Hepatic stellate cell (primary cell): ENCODE data around the gene PPP1R15B.

Experiments
- DNase-seq: peaks from one replicate; pipeline ENCODE4 v3.0.0; 2011; ENCODE audit warnings: low spot score

Gene PPP1R15B

DNA sequence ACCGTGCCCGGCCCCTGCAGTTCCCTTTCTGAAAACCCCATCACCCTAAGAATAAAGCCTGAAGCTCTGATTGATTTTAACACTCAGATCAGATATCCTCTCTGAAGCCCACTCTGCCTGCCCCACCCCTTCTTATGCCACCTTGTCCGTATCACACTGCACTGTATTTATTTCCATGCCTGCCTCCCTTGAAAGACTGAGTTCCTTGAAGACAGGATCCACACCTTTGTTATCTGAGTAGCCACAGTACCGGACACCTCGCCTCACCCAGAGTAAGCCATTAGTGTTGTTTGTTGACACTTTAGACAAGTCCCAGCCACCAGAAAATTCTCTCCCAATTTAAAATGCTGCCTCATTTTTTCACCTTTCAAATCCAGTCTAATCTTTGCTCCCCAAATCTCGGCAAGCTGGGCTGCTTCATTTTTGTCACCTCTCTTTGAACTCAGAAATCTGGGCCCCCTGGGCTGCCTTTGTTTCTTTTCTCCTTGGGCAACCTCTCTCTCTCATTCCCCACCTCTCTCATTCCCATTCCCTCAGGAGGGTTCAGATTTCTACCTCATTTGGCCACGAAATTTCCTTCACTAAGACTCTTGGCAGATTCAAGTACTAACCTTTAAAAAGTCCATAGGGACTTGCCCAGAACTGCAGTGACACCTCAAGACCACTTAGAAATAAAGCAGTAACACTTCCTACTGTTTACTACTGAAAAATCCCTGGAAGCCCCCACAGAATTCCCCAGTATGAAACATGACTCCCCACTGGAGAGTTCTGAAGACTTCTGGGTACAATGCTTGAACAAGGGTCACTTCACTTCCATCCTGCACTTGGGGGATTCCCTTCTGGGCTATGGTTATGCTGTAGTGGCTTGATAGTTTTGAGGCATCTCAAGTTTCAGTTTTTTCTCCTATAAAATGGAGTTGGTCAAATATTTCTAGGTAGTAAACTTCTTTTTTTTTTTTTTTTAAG is 8.7 kb upstream of the PPP1R15B start:
- no peak for DNase-seq

DNA sequence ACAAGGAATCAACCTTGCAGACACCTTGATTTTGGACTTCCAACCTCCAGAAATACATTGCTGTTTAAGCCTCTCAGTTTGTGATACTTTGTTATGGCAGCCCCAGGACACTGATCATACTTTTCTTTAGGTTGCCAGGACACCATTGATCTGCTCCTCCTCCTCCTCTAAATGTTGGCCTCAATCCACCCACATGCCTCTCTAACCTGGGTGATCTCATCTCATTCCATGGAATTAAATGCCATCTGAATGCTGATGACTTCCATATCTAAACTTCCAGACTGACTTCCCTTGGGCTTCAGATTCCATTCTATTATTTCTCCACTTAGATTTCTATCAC is 7.4 kb upstream of the PPP1R15B start:
- DNase-seq: no peak

DNA sequence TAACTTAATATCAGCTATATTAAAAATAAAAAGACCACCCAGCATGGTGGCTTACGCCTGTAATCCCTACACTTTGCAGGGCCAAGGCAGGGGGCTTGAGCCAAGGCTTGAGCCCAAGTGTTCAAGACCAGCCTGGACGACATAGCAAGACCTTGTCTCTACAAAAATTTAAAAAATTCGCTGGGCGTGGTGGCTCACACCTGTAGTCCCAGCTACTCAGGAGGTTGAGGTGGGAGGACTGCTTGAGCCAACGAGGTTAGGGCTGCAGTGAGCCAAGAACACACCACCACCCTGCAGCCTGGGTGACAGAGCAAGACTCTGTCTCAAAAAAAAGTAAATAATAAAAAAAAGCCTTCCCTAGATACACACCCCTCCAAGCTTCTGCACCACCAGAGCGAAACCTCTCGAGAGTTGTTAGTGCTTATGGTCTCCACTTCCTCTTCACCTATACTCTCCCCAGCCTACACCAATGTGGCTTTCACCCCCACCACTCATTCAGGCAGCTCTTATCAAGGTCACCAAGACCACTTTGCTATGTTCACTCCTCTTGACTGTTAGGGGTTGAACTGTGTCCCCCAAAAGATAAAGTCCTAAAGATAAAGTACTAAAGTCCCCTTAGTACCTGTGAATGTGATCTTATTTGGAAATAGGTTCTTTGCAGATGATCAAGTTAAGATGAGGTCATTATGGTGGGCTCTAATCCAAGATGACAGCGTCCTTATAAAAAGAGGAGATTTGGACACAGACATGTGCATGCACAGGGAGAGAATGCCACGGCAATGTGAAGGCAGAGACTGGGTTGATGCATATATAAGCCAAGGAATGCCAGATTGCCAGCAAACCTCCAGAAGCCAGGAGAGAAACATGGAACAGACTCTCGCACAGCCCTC is 6.8 kb upstream of the PPP1R15B start:
- DNase-seq: no peak

DNA sequence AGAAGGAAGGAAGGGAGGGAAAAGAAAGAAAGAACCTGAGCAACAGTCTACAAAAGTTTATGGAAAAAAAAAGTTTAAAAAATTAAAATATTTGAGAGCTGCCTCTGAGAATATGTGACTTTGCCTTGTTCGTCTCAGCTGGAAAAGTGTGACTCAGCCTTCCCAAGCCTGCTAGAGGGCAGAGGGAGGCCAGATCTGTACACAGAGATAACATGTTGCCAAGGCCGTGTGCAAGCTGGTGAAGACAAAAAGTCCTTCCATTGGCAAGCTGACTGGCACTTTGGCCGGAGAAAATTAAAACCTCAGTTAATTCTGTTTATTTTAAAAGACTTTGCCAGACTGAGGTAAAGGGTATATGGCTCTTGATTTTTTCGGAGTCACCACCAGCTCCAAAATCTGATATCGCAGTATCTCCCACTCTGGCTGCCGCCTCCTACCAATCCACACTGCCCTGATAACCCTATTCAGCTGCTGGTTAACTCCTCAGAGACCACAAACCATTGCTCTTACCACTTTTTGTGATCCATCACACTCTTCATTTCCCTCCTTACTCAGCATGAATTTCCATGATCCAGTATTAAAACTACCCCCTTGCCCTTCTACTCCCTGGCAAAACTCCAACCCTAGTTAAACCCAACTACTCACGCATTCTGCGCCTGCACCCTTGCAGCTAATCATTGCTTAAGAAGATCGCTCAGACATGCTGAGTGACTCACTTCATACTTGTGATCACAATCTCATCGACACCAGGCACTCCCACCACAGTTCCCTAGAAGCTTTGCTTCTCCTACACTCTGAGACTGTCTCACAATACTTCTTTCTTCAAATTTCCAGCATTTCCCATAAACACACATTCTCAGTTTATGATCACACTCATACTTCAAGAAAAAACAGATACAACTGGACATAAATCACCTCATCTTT is 5.7 kb upstream of the PPP1R15B start:
- peak; percentile 83 for DNase-seq

DNA sequence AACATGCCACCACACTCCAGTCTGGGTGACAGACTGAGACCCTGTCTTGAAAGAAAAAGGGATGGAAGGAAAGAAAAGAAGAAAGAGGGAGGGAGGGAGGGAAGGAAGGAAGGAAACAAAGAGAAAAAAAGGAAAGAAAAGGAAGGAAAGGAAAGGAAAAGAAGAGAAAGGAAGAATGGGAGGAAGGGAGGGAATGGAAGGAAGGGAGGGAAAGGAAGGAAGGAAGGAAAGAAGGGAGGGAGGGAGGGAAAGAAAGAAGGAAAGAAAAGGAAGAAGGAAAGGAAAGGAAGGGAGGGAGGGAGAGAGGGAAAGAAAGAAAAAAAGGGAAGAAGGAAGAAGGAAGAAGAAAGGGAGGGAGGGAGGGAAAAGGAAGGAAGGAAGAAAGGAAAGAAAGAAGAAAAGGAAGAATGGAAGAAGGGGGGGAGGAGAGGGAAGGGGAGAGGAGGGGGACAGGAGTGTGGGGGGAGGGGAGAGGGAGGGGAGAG is 5.0 kb upstream of the PPP1R15B start:
- DNase-seq: no peak

DNA sequence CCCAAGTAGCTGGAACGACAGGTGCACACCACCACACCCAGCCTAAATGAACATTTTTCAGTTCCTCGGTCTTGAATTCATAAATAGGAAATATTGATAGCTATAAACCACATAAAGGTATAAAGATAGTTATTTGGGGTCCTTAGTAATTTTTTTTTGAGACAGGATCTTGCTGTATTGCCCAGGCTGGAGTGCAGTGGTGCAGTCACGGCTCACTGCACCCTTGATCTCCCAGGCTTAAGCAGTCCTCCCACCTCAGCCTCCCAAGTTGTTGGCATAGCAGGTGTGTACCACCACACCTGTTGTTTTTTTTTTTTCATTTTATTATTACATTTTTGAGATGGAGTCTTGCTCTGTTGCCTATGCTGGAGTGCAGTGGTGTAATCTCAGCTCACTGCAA is 3.7 kb upstream of the PPP1R15B start:
- no peak for DNase-seq

DNA sequence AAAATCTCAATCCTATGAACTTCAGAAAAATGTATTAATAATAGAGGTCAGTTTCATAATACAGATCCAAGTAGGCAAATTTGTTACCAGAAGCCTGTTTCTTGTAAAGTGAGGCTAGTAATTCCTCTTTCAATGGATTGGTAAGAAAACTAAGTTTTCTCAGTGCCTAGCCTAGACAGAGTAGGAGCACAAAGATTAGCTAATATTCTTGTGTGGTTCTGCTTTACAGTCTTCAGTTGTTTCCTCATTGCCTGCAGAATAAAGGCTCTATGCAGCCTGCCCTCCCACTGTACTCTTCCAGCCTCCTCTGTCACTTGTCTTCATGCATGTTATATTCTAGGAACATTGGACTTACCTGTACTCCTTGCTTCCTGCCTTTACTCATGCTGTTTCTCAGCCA is 2.4 kb upstream of the PPP1R15B start:
- no peak for DNase-seq

DNA sequence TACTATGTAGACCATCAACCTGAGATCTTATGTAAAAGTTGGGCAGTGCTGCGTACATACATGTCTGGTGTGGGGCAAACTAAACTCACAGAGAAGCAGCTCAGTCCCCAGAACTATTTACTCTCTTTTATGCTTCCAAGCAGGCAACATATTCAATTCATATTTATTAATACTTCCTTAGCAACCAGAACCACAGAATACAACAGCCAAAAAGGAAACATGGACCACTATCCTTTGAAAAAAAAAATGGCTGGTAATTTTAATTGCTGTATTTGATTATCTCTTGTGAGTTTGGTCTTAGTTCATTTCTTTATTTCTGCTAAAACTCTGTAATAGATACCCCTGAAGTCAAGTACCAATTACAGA is 1.5 kb upstream of the PPP1R15B start:
- DNase-seq: no peak

DNA sequence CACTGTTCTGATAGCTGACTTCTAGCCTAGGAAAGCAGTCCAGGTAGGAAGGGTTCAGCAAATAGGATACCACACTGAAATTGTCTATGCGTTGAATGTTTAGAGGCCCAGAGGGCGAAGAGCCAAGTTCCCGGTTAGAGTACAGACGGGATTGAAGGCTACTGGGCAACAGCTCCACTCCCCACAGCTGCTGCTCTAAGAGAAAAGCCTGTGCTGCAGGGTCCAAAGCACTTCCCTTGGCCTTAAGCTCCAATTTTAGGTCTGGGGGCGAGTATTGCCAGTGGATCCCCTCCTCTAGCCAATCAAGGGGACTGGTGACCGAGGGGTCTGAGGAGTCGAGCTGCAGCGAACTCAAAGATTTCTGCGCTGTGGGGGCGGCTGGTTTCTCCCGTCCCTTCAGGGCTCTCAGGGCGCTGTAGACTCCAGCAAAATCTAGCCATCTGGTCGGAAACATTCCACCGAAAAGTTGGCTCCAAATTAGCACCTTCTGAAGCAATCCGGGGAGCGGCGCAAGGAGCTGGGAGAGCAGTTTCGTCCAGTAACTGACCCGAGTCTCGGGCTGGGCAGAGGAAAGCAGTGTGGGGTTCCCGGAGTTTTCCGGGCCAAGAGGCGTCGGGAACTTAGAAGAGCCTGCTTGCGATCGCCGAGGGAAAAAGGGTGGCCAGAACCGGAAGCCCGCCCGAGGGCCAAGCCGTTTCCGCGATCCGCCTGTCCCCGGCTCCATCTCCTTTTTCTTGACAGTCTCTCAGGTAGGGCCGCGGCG is 748 bp downstream of the PPP1R15B start:
- peak; percentile 47 for DNase-seq

DNA sequence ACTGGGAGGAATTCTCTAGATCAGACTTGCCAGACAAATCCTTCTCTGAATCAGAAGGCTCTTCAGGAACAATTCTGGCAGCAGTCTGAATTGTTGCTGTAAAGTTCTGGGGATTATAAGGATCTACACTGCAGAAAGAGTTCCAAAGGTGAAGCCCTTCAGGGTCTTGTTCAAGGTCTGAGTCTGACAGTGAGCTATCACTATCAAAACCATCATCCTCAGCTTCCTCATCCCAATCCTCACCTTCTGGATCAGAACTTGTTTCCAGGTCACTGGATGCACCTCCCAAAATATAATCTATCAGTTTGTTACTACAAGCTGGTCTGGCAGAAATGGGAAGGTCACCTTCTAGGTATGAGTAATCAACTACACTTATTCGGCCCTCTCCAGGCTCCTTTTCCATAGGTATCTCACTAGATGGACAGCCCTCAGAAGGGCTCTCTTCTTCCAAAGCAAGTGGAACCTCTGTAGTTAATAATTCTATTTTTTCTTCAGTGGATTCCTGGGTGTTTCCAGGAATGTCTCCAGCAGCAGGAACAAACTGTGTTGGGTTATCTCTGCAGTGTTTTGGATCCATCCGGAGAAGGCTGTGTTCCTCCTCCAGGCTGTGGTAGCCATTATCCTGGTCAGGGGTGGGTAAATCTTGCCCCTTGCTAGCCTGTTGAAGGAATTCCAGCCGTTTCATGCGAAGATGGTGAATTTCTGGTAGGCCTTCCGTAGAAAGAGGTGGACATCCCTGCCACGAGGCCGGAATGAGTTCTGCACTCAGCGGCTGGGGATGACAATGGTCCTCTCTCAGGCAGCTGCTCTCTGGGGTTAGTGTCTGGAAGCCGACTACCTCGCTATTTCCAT is 1.6 kb downstream of the PPP1R15B start:
- no peak for DNase-seq

DNA sequence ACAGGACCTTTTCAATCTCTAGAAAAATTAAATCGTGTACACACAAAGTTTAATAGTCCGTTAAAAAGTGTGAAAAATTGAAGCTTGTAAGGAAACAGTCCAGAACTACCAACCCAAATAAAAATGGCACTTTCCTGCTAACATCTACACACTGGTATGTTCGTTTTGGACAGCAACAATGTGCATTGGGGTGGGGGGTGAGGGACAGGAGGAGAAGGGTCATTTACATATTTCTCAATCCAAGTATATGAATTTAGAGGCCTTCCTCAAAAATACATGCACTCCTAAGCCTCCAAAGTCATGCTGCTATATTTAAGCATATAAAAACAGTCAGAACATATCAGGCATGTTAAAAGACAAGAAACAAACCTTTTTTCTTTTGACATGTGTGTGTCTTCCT is 2.5 kb downstream of the PPP1R15B start:
- no peak for DNase-seq

DNA sequence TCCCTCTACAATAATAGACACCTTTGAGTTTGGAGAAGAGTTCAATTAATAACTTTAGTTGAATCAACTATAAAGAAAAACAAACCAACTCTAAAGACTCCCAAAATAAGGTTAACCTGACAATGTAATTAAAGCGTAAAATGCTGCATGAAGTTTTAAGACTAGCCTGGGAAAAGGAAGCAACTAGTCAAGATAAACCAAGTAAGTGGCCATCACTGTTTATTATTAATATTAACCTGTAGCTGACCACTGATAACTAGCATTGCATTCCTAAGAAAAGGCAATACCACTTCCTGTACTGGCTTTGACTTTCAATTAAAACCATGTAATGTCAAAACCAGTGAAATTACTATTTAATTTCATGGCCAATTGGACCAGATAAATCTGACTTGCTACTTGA is 3.0 kb downstream of the PPP1R15B start:
- DNase-seq: no peak

DNA sequence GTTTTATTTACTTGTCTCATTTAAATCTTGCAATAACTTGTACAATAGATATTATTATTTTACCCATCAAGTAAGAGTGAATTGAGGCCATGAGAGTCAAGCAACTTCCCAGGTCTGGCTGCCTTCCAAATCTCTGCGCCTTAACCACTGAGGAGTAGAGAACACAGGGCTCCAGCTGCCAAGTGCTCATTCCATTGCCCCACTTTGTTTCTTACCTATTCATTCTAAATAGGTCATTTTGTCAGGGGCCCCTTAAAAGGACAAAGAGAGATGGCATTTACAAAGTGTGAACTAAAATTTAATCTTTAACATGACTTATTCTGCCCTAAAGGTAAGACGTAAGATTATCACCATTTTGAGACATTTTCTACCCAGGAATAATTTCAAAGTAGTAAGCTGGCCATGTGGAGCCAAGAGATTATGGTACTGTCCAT is 3.5 kb downstream of the PPP1R15B start:
- DNase-seq: peak; percentile 21

DNA sequence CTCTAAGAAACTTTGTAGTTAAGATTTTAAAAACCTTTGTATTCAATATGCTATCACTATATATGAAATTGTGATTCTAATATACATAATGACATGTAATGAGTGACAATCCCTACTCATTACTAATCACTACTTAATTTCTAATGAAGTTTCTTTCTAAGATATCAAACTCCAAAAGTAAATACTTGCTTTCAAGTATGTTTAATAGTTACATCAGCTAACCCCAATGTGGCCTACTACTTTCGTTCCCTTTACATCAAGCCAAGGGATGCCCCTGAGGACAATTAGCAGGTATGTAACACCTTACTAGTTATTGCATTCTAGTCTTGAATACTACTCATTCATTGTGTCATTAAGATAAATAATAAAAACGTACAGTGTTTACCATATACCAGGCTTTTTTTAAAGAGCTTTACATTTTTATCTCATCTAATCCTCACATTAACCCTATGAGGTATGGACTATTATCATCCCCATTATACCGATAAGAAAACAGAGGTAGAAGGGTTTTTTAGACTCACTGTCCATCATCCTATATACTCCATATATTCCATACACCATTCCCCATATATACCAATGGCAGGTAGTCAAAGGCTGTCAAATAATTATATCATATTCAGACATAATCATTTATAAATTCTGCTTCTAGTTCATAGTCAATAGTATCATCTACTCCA is 4.2 kb downstream of the PPP1R15B start:
- DNase-seq: no peak

DNA sequence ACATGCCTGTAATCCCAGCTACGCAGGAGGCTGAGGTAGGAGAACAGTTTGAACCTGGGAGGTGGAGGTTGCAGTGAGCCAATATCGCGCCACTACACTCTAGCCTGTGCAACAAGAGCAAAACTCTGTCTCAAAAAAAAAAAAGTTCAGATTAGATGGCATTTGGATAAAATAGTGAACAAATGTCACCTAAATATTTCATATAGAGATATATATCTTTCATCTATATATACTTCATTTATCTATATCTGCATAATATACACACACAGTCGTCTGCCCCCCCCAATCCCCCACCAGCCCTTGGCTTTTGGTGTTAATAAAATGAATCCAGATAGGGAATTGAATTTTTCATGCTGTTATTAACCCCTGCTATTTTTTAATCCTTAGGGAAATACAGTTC is 5.0 kb downstream of the PPP1R15B start:
- DNase-seq: no peak

DNA sequence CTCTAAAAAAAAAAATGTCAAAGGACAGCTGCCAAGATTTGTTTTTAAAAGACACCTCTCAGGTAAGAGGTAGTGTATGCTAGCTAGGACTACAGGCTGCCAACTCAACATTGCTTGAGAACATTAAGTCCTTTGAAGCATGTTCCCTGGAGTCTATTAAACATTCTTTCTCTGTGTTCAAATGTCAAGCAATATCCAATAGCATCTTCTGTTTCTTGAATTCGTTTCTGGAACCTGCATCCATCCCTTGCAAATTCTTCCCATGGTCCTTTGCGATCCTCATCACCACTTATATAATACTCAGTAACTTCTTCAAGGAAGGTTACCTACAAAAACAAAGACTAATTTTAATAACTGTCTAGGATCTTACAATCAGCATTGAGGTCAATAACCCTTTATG is 5.6 kb downstream of the PPP1R15B start:
- DNase-seq: no peak

DNA sequence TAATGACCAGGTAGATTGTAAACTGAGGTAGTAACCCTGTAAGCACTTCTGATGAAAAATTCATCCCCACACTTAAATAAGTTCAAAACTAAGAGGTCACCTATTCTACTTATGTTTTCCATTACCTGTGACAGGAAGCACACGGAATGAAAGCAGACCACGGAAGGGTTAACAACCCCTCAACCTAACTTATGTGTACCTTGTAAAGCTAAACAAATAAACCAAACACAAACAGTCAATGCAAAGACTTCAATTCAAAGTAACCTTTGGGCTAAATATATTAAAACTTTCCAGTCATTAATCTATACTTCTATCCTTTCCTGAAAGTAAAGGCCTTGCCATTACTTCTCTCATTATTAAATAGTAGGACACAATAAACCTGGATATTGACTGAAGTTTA is 7.0 kb downstream of the PPP1R15B start:
- no peak for DNase-seq

DNA sequence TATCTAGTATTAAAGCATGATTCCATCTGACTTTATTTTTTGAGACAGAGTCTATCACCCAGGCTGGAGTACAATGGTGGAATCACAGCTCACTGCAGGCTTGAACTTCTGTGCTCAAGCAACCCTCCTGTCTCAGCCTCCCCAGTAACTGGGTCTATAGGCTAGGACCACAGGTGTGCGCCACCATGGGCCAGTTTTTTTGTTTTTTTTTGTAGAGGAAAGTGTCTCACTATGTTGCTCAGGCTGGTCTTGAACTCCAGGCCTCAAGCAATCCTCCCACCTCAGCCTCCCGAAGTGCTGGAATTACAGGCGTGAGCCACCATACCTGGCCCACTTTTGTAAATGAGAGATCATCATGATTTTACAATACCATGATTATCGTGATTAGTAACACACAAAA is 9.2 kb downstream of the PPP1R15B start:
- no peak for DNase-seq

DNA sequence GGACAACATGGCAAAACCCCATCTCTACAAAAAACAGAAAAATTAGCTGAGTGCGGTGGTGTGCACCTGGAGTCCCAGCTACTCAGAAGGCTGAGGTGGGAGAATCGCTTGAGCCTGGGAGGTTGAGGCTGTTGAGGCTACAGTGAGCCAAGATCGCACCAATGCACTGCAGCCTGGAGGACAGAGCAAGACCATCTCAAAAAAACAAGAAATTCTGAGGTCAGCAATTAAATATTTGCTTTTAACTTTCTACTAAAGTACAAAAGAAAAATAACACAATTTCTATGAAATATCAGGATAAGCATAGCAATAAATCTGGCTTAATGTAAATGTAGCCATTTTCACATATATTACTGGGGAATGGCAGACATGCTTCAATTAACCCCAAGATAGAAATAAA is 9.9 kb downstream of the PPP1R15B start:
- DNase-seq: no peak
